PC-3 (cell line): Measurements from ENCODE around the gene FCRLB. TPM values are rescaled to one million over a fixed set of nuclear protein-coding genes. Genes with fewer than 3 reads are reported as not detected.

Source experiments
- ATAC-seq: fragments of 200-7000 bp; cut with Tn5 transposase; 2 replicates; pipeline ENCODE4 v1.9.1; 2020; ENCODE audit warnings: mild to moderate bottlenecking, moderate library complexity
- BruUV-seq: library from RNA; stranded (reverse); fragments of 400-500 nt; replicated peaks from 2 replicates; lab custom pipeline; 2021; lab: Mats Ljungman, UMichigan
- CTCF ChIA-PET: fragments of 300-600 bp; sonication (Branson Sonifier 250); formaldehyde crosslinking; loops from one replicate; lab custom pipeline; 2022; ENCODE audit warnings: antibody characterized with exemption; lab: Charles Lee
- POLR2A ChIA-PET: fragments of 300-600 bp; sonication (Branson Sonifier 250); formaldehyde crosslinking; loops from one replicate; lab custom pipeline; 2022; ENCODE audit warnings: antibody characterized with exemption; ENCODE audit not compliant: unreplicated experiment; lab: Charles Lee
- DNase-seq: peaks from one replicate; pipeline ENCODE4 v3.0.0-alpha.2; 2015
- H2AFZ ChIP-seq: fragments of 300-600 bp; sonication (generic); 2 replicates; pipeline ENCODE4 v1.6.0; 2016; ENCODE audit warnings: antibody characterized with exemption, low read length
- H3F3A ChIP-seq: fragments of 300-600 bp; sonication (generic); one replicate; pipeline ENCODE4 v1.6.0; 2017; ENCODE audit warnings: antibody characterized with exemption, low read length, control low read depth, mild to moderate bottlenecking; ENCODE audit not compliant: unreplicated experiment
- H3K27ac ChIP-seq: fragments of 300-600 bp; sonication (generic); 2 replicates; pipeline ENCODE4 v1.5.1; 2016; ENCODE audit warnings: mild to moderate bottlenecking, low read length
- H3K27me3 ChIP-seq: fragments of 300-600 bp; sonication (generic); 2 replicates; pipeline ENCODE4 v1.6.1; 2016; ENCODE audit warnings: low read length, mixed read lengths
- H3K36me3 ChIP-seq: fragments of 300-600 bp; sonication (generic); 2 replicates; pipeline ENCODE4 v1.6.1; 2016; ENCODE audit warnings: low read depth, mixed run types, low read length, mixed read lengths
- H3K4me1 ChIP-seq: fragments of 300-600 bp; sonication (generic); 2 replicates; pipeline ENCODE4 v1.5.1; 2016; ENCODE audit warnings: low read length; ENCODE audit not compliant: insufficient read depth
- H3K4me2 ChIP-seq: fragments of 300-600 bp; sonication (generic); 2 replicates; pipeline ENCODE4 v1.6.0; 2016; ENCODE audit warnings: low read length
- H3K4me3 ChIP-seq: fragments of 300-600 bp; sonication (generic); 2 replicates; pipeline ENCODE4 v1.5.1; 2016; ENCODE audit warnings: mild to moderate bottlenecking, low read length, mixed read lengths
- H3K79me2 ChIP-seq: fragments of 300-600 bp; sonication (generic); 2 replicates; pipeline ENCODE4 v1.6.1; 2017; ENCODE audit warnings: low read length, mixed read lengths
- H3K9ac ChIP-seq: fragments of 300-600 bp; sonication (generic); 2 replicates; pipeline ENCODE4 v1.6.0; 2016; ENCODE audit warnings: mild to moderate bottlenecking, low read length
- H3K9me2 ChIP-seq: fragments of 300-600 bp; sonication (generic); replicated peaks from 2 replicates; pipeline ENCODE4 v1.6.1; 2016; ENCODE audit warnings: mixed run types, low read length, mixed read lengths
- H3K9me3 ChIP-seq: fragments of 300-600 bp; sonication (generic); 2 replicates; pipeline ENCODE4 v1.6.1; 2016; ENCODE audit warnings: low read length, mixed read lengths
- H4K20me1 ChIP-seq: fragments of 300-600 bp; sonication (generic); 2 replicates; pipeline ENCODE4 v1.6.1; 2016; ENCODE audit warnings: low read length, mixed read lengths
- EZH2 ChIP-seq: fragments of 300-600 bp; sonication (generic); IDR thresholded peaks from one replicate; pipeline ENCODE4 v1.6.1; 2017; ENCODE audit warnings: antibody characterized with exemption, mild to moderate bottlenecking, low read length; ENCODE audit not compliant: unreplicated experiment
- EZH2phosphoT487 ChIP-seq: fragments of 300-600 bp; sonication (generic); IDR thresholded peaks from 2 replicates; pipeline ENCODE4 v1.6.1; 2018; ENCODE audit warnings: mild to moderate bottlenecking, antibody characterized with exemption, low read length, borderline replicate concordance
- intact Hi-C: fragments of 100-400 bp; cut with micrococcal nuclease; formaldehyde crosslinking; loops from 2 replicates; pipeline ENCODE4 v1.9.0; 2023
- total RNA-seq: library from RNA; depleted of rRNA; stranded (reverse); fragments of >200 nt; gene quantifications from 2 replicates; pipeline ENCODE4 v1.2.3, GENCODE V29; 2014
- TF ChIP-seq, protein P1 (sequence below): fragments of 300-600 bp; sonication (generic); conservative IDR thresholded peaks from 2 replicates; pipeline ENCODE4 v1.5.1; 2017; ENCODE audit warnings: antibody characterized with exemption, low read depth, mild to moderate bottlenecking, low read length

Gene FCRLB
- total RNA-seq, 1 experiment from 2014 or later: 12.7 TPM

DNA sequence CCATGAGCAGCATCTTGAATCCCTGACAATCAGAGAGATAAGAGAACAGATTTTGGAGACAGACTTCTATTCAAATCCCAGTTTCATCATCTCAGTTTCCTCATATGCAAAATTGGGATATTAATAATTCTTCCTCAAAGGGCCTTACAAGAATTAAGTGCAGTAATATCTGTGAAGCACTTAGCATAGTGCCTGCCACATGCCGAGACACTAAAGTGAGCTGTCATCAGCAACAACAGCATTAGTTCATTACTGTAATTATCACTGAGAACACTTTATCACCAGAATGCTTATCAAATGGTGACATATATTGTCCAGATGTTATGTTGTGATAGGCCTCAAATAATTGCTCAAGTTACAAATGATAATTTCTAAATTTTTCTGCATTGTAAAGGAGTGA lies 922 bp upstream of the FCRLB start:
- BruUV-seq: no TSS peak
- no peak for DNase-seq
- no peaks in the 10 kb centered on the region for H4K20me1 ChIP-seq
- no peaks in the 10 kb centered on the region for H3K36me3 ChIP-seq
- CTCF ChIA-PET: no interaction called here
- TF ChIP-seq, protein P1, sequence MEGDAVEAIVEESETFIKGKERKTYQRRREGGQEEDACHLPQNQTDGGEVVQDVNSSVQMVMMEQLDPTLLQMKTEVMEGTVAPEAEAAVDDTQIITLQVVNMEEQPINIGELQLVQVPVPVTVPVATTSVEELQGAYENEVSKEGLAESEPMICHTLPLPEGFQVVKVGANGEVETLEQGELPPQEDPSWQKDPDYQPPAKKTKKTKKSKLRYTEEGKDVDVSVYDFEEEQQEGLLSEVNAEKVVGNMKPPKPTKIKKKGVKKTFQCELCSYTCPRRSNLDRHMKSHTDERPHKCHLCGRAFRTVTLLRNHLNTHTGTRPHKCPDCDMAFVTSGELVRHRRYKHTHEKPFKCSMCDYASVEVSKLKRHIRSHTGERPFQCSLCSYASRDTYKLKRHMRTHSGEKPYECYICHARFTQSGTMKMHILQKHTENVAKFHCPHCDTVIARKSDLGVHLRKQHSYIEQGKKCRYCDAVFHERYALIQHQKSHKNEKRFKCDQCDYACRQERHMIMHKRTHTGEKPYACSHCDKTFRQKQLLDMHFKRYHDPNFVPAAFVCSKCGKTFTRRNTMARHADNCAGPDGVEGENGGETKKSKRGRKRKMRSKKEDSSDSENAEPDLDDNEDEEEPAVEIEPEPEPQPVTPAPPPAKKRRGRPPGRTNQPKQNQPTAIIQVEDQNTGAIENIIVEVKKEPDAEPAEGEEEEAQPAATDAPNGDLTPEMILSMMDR: no peak
- no peak for TF ChIP-seq EZH2
- no peak for TF ChIP-seq EZH2phosphoT487
- ATAC-seq: no peak
- H3K4me1 ChIP-seq: peaks cover 38% of the 10 kb centered on the region
- H3K79me2 ChIP-seq: peaks cover 2% of the 10 kb centered on the region; the same call in 1 of the 2 replicates
- intact Hi-C loops: no loop called here
- no peak overlapping the region for H3K27ac ChIP-seq
- H3F3A ChIP-seq: no peaks in the 10 kb centered on the region
- H3K9me3 ChIP-seq: no peaks in the 10 kb centered on the region
- H3K4me2 ChIP-seq: no peak overlapping the region
- no peak overlapping the region for H3K9ac ChIP-seq
- H3K9me2 ChIP-seq: no peaks in the 10 kb centered on the region
- H3K4me3 ChIP-seq: no peak overlapping the region
- POLR2A ChIA-PET: no interaction called here
- no peaks in the 10 kb centered on the region for H3K27me3 ChIP-seq
- no peak overlapping the region for H2AFZ ChIP-seq

- intact Hi-C loops: no loop called here
- Histone ChIP-seq H3K27me3 (no peaks in the 10 kb centered on the region), H3K4me2 (peak overlapping the region; percentile 51), H2AFZ (0 out of 2 replicates have a peak overlapping the region, but pooled peaks have one; percentile 30), H3F3A (no peaks in the 10 kb centered on the region), H3K4me3 (peak overlapping the region; percentile 4; the same call in 1 of the 2 replicates), H3K36me3 (no peaks in the 10 kb centered on the region), H3K4me1 (peaks cover 46% of the 10 kb centered on the region), H3K79me2 (peaks cover 14% of the 10 kb centered on the region), H3K9ac (no peak overlapping the region), H4K20me1 (no peaks in the 10 kb centered on the region), H3K27ac (peak overlapping the region; percentile 55), H3K9me3 (no peaks in the 10 kb centered on the region), H3K9me2 (no peaks in the 10 kb centered on the region)
- ATAC-seq (peak; percentile 42), DNase-seq (peak; percentile 91)
- TF ChIP-seq, protein P1: no peak
- no peak for TF ChIP-seq EZH2phosphoT487
- TF ChIP-seq EZH2: no peak
- BruUV-seq: no TSS peak
- CTCF ChIA-PET: interaction anchor here (0.9 kb wide), 1 partner anchor 17 kb away, joined by 11 read pairs; no protein-coding TSS in a partner anchor
- POLR2A ChIA-PET: no interaction called here
These were observed 497 bp downstream of the FCRLB start for GRCh38 chr1:161721738-161722343.

- H3K9ac ChIP-seq: no peak overlapping the region
- no peaks in the 10 kb centered on the region for H3F3A ChIP-seq
- intact Hi-C loops: no loop called here
- H3K36me3 ChIP-seq: no peaks in the 10 kb centered on the region
- no peaks in the 10 kb centered on the region for H3K9me2 ChIP-seq
- DNase-seq (no peak), ATAC-seq (no peak)
- H4K20me1 ChIP-seq: no peaks in the 10 kb centered on the region
- H3K9me3 ChIP-seq: no peaks in the 10 kb centered on the region
- peaks cover 49% of the 10 kb centered on the region for H3K4me1 ChIP-seq
- POLR2A ChIA-PET: no interaction called here
- H3K79me2 ChIP-seq: peaks cover 17% of the 10 kb centered on the region
- TF ChIP-seq EZH2: no peak
- TF ChIP-seq, protein P1: no peak
- H3K4me2 ChIP-seq: no peak overlapping the region
- no peak overlapping the region for H3K4me3 ChIP-seq
- CTCF ChIA-PET: interaction anchor here (0.9 kb wide), 1 partner anchor 16 kb away, joined by 11 read pairs; no protein-coding TSS in a partner anchor
- BruUV-seq: no TSS peak
- no peaks in the 10 kb centered on the region for H3K27me3 ChIP-seq
- H2AFZ ChIP-seq: no peak overlapping the region
- peak overlapping the region; percentile 55 for H3K27ac ChIP-seq
These were observed 1.1 kb downstream of the FCRLB start for GRCh38 chr1:161722406-161722805.
